A549 (cell line): ENCODE data around the gene NCAPH2. TPM values are rescaled to one million over a fixed set of nuclear protein-coding genes. Genes with fewer than 3 reads are reported as not detected.

Source experiments
- ATAC-seq, 2 experiments: fragments of 200-7000 bp in 1 of 2; fragments of >200 bp in 1 of 2; cut with Nextera tagmentation in 1 of 2; cut with Tn5 transposase in 1 of 2; 3 replicates each; pipeline versions ENCODE4 v1.8.0 to v1.9.1; 2018 to 2020; ENCODE audit warnings: mild to moderate bottlenecking in 1 of 2, moderate library complexity in 1 of 2
- CTCF ChIA-PET: fragments of 300-600 bp; sonication (Branson Sonifier 250); formaldehyde crosslinking; extraction: SDS; loops from one replicate; lab custom pipeline; 2021; ENCODE audit warnings: antibody characterized with exemption, inconsistent platforms; lab: Yijun Ruan, JAX
- POLR2A ChIA-PET: fragments of 350-600 bp; formaldehyde crosslinking; extraction: SDS; loops from one replicate; lab custom pipeline; 2021; ENCODE audit warnings: antibody characterized with exemption, inconsistent platforms; lab: Yijun Ruan, JAX
- DNase-seq, 2 experiments: peaks; one replicate each; pipeline versions ENCODE4 v3.0.0 to v3.0.0-alpha.2; 2011 to 2016; ENCODE audit warnings: low read depth in 1 of 2, low spot score in 1 of 2
- FAIRE-seq: peaks from 2 replicates; lab custom pipeline; 2011; peaks lifted over from hg19 to GRCh38; lab: Jason Lieb, UNC
- H3K27ac ChIP-seq, 2 experiments: fragments of >200 bp; sonication (Bioruptor Twin); formaldehyde crosslinking; 3 replicates each; pipeline ENCODE4 v1.5.1; 2016 to 2017
- H3K4me1 ChIP-seq: fragments of >200 bp; sonication (Bioruptor Twin); formaldehyde crosslinking; 3 replicates; pipeline ENCODE4 v1.6.1; 2016
- H3K4me2 ChIP-seq: fragments of >200 bp; sonication (Bioruptor Twin); formaldehyde crosslinking; 3 replicates; pipeline ENCODE4 v1.6.1; 2016
- H3K4me3 ChIP-seq: fragments of >200 bp; sonication (Bioruptor Twin); formaldehyde crosslinking; 3 replicates; pipeline ENCODE4 v1.5.1; 2016
- H3K9me3 ChIP-seq: fragments of >200 bp; sonication (Bioruptor Twin); formaldehyde crosslinking; 3 replicates; pipeline ENCODE4 v1.6.1; 2016
- CBX2 ChIP-seq: fragments of 200-600 bp; sonication (generic); IDR thresholded peaks from 2 replicates; pipeline ENCODE4 v1.6.1; 2016; ENCODE audit warnings: low read depth, mild to moderate bottlenecking, borderline replicate concordance
- HOXA7 ChIP-seq: fragments of 250-450 bp; sonication (Bioruptor Pico); IDR thresholded peaks from 2 replicates; pipeline ENCODE4 v1.5.0; 2020; ENCODE audit warnings: mild to moderate bottlenecking, moderate library complexity
- HOXB13 ChIP-seq: fragments of 250-450 bp; sonication (Bioruptor Pico); IDR thresholded peaks from 2 replicates; pipeline ENCODE4 v1.5.0; 2020; ENCODE audit warnings: low read depth, mild to moderate bottlenecking, moderate library complexity
- JUN ChIP-seq, 2 experiments: fragments of >200 bp; sonication (Bioruptor Twin); formaldehyde crosslinking; IDR thresholded peaks; 2 replicates in 1 of 2; 3 replicates in 1 of 2; pipeline ENCODE4 v1.6.1; 2016 to 2017
- JUNB ChIP-seq: fragments of >200 bp; sonication (Bioruptor Twin); formaldehyde crosslinking; IDR thresholded peaks from 2 replicates; pipeline ENCODE4 v1.6.1; 2016
- KDM5A ChIP-seq: fragments of 200-600 bp; sonication (generic); IDR thresholded peaks from 2 replicates; pipeline ENCODE4 v1.6.1; 2016; ENCODE audit warnings: antibody characterized with exemption, mild to moderate bottlenecking
- MAFK ChIP-seq: fragments of 450-650 bp; IDR thresholded peaks from 2 replicates; pipeline ENCODE4 v1.6.1; 2014; ENCODE audit not compliant: partially characterized antibody
- NPAS2 ChIP-seq: fragments of 250-450 bp; sonication (Bioruptor Pico); IDR thresholded peaks from 2 replicates; pipeline ENCODE4 v1.8.0; 2022; ENCODE audit warnings: mild to moderate bottlenecking, moderate library complexity, borderline replicate concordance
- PHF8 ChIP-seq: fragments of 200-600 bp; sonication (generic); IDR thresholded peaks from 2 replicates; pipeline ENCODE4 v1.6.1; 2016; ENCODE audit warnings: low read depth, mild to moderate bottlenecking, antibody characterized with exemption, moderate library complexity, borderline replicate concordance
- POLR2AphosphoS2 ChIP-seq: conservative IDR thresholded peaks from 2 replicates; pipeline ENCODE4 v1.6.1; 2012; ENCODE audit warnings: low read length, improper control_type of control experiment, inconsistent platforms
- RAD21 ChIP-seq, 2 experiments: fragments of >200 bp in 1 of 2; sonication (Bioruptor Twin) in 1 of 2; formaldehyde crosslinking in 1 of 2; IDR thresholded peaks in 1 of 2; conservative IDR thresholded peaks in 1 of 2; 2 replicates in 1 of 2; 3 replicates in 1 of 2; pipeline ENCODE4 v1.6.1; 2012 to 2018; ENCODE audit warnings: inconsistent platforms in 1 of 2
- RNF2 ChIP-seq: fragments of 200-600 bp; sonication (generic); IDR thresholded peaks from 2 replicates; pipeline ENCODE4 v1.6.1; 2016; ENCODE audit warnings: low read depth, mild to moderate bottlenecking, antibody characterized with exemption, moderate library complexity, borderline replicate concordance
- SREBF2 ChIP-seq: fragments of 450-650 bp; IDR thresholded peaks from 2 replicates; pipeline ENCODE4 v1.6.1; 2014; ENCODE audit warnings: mild to moderate bottlenecking, moderate library complexity
- TFCP2L1 ChIP-seq: fragments of 250-450 bp; sonication (Bioruptor Pico); IDR thresholded peaks from 2 replicates; pipeline ENCODE4 v1.5.0; 2021; ENCODE audit warnings: mild to moderate bottlenecking
- ZC3H11A ChIP-seq: fragments of 450-650 bp; IDR thresholded peaks from 2 replicates; pipeline ENCODE4 v1.6.1; 2014; ENCODE audit warnings: antibody characterized with exemption, mild to moderate bottlenecking
- ZNF302 ChIP-seq: fragments of 250-450 bp; sonication (Bioruptor Pico); IDR thresholded peaks from 2 replicates; pipeline ENCODE4 v1.9.0; 2021; ENCODE audit warnings: inconsistent platforms, mild to moderate bottlenecking, moderate library complexity
- WGBS: methylation state at CpG from one replicate; pipeline ENCODE4 v1.1.6; 2017; ENCODE audit errors: missing lambda C conversion rate; 5-methylcytosine and 5-hydroxymethylcytosine counted together
- polyA plus RNA-seq, 4 experiments: library from polyadenylated mRNA; depleted of rRNA in 3 of 4; stranded (reverse); fragments of >200 nt; fragmentation: RNase III in 1 of 4; extraction: RNeasy Plus Mini Kit Qiagen cat#74134 plus additional on column Dnase treatment in 1 of 4; gene quantifications; 2 replicates in 3 of 4; 3 replicates in 1 of 4; pipeline ENCODE4 v1.2.3, GENCODE V29; 2011 to 2017
- TF ChIP-seq, protein P1 (sequence below): fragments of >200 bp; sonication (Bioruptor Twin); formaldehyde crosslinking; IDR thresholded peaks from 3 replicates; pipeline ENCODE4 v1.5.1; 2016
- TF ChIP-seq, protein P2 (sequence below): fragments of >200 bp; sonication (Bioruptor Twin); formaldehyde crosslinking; IDR thresholded peaks from 2 replicates; pipeline ENCODE4 v1.6.1; 2016
- TF ChIP-seq, protein P3 (sequence below): fragments of 250-450 bp; sonication (Bioruptor Pico); IDR thresholded peaks from 2 replicates; pipeline ENCODE4 v1.5.0; 2021; ENCODE audit warnings: mild to moderate bottlenecking, moderate library complexity, borderline replicate concordance
- TF ChIP-seq, protein P4 (sequence below): fragments of 250-450 bp; sonication (Bioruptor Pico); IDR thresholded peaks from 2 replicates; pipeline ENCODE4 v1.5.0; 2020; ENCODE audit warnings: low read depth, mild to moderate bottlenecking, moderate library complexity
- TF ChIP-seq, protein P5 (sequence below): IDR thresholded peaks from 2 replicates; pipeline ENCODE4 v1.6.1; 2012
- TF ChIP-seq, protein P6 (sequence below): fragments of >200 bp; sonication (Bioruptor Twin); formaldehyde crosslinking; IDR thresholded peaks from 3 replicates; pipeline ENCODE4 v1.6.1; 2016

NCAPH2 gene
- polyA plus RNA-seq, 2 of the 4 experiments (the other 2 are of a cell fraction), result 14.3 to 27.7 TPM

DNA sequence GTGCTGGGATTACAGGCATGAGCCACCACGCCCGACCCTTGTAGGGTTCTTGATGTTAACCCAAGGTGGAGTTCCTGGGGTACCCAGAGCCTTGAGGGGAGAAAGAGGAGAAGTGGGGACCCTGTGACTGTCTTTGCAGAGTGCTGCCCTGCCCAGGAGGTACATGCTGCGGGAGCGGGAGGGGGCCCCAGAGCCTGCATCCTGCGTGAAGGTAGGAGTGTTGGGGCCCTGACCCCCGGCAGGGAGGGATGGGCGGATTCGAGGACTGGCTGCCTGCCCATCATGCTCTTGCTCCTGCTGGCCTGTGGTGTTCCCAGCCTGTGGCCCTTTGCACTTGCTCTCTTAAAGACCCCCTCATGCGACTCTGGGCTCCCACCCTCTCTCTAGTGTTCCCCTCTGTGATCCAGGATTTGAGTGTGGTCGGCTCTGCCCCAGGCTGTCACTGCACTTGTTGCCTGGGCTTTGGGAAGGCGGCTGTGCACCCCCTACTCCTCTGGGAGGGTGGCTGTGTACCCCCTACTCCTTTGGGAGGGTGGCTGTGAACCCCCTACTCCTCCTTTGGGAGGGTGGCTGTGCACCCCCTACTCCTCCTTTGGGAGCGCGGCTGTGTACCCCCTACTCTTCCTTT, 12.9 kb downstream of the NCAPH2 start:
- TF ChIP-seq, protein P1, sequence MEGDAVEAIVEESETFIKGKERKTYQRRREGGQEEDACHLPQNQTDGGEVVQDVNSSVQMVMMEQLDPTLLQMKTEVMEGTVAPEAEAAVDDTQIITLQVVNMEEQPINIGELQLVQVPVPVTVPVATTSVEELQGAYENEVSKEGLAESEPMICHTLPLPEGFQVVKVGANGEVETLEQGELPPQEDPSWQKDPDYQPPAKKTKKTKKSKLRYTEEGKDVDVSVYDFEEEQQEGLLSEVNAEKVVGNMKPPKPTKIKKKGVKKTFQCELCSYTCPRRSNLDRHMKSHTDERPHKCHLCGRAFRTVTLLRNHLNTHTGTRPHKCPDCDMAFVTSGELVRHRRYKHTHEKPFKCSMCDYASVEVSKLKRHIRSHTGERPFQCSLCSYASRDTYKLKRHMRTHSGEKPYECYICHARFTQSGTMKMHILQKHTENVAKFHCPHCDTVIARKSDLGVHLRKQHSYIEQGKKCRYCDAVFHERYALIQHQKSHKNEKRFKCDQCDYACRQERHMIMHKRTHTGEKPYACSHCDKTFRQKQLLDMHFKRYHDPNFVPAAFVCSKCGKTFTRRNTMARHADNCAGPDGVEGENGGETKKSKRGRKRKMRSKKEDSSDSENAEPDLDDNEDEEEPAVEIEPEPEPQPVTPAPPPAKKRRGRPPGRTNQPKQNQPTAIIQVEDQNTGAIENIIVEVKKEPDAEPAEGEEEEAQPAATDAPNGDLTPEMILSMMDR, result no peak
- TF ChIP-seq, protein P2, sequence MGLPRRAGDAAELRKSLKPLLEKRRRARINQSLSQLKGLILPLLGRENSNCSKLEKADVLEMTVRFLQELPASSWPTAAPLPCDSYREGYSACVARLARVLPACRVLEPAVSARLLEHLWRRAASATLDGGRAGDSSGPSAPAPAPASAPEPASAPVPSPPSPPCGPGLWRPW, result no peak
- no peak for TF ChIP-seq KDM5A
- no peak for TF ChIP-seq RNF2
- TF ChIP-seq ZC3H11A, result no peak
- no peak for TF ChIP-seq MAFK
- TF ChIP-seq, all 56 proteins: peak for 0
- POLR2A ChIA-PET, result no interaction called here

DNA sequence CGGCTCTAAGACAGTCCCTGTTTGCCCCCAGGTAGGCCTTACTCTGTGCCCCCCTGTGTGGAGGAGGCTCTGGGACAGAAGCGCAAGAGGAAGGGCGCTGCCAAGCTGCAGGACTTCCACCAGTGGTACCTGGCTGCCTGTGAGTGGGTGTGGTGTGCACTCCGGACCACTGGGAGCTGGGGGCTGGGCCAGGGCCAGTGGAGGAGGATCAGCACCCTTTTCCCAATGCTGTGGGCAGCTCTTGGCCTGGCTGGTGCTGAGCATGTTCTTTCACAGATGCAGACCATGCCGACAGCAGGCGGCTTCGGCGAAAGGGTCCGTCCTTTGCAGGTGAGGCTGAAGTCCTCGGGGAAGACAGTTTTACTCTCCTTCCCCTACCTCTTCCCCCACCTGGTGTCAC, 13.7 kb downstream of the NCAPH2 start:
- ChIA-PET POLR2A (interaction anchor here (0.6 to 0.9 kb wide), 2 partner anchors 14 to 65 kb away, joined by 4 to 6 read pairs; partner anchors contain the start of genes LMF2 and NCAPH2), CTCF (interaction anchor here (1.0 kb wide), 1 partner anchor 98 kb away, joined by 4 read pairs; no protein-coding TSS in a partner anchor)
- TF ChIP-seq, protein P2, result no peak
- TF ChIP-seq, protein P3, sequence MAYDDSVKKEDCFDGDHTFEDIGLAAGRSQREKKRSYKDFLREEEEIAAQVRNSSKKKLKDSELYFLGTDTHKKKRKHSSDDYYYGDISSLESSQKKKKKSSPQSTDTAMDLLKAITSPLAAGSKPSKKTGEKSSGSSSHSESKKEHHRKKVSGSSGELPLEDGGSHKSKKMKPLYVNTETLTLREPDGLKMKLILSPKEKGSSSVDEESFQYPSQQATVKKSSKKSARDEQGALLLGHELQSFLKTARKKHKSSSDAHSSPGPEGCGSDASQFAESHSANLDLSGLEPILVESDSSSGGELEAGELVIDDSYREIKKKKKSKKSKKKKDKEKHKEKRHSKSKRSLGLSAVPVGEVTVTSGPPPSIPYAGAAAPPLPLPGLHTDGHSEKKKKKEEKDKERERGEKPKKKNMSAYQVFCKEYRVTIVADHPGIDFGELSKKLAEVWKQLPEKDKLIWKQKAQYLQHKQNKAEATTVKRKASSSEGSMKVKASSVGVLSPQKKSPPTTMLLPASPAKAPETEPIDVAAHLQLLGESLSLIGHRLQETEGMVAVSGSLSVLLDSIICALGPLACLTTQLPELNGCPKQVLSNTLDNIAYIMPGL, result no peak
- TF ChIP-seq POLR2AphosphoS2 (no peak), TFCP2L1 (CRISPR knock-in tag) (no peak), HOXA7 (CRISPR knock-in tag) (no peak), SREBF2 (no peak), JUN (IDR thresholded peaks at IDR 0.05) (no peak), HOXB13 (no peak), CBX2 (no peak), RAD21 (conservative IDR thresholded peaks at IDR 0.05 in 1 of 2, IDR thresholded peaks at IDR 0.05 in 1 of 2) (no peak), JUNB (no peak), ZNF302 (no peak), PHF8 (no peak), NPAS2 (CRISPR knock-in tag) (no peak)
- TF ChIP-seq, protein P4, sequence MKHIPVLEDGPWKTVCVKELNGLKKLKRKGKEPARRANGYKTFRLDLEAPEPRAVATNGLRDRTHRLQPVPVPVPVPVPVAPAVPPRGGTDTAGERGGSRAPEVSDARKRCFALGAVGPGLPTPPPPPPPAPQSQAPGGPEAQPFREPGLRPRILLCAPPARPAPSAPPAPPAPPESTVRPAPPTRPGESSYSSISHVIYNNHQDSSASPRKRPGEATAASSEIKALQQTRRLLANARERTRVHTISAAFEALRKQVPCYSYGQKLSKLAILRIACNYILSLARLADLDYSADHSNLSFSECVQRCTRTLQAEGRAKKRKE (CRISPR knock-in tag), result no peak
- TF ChIP-seq, protein P5, sequence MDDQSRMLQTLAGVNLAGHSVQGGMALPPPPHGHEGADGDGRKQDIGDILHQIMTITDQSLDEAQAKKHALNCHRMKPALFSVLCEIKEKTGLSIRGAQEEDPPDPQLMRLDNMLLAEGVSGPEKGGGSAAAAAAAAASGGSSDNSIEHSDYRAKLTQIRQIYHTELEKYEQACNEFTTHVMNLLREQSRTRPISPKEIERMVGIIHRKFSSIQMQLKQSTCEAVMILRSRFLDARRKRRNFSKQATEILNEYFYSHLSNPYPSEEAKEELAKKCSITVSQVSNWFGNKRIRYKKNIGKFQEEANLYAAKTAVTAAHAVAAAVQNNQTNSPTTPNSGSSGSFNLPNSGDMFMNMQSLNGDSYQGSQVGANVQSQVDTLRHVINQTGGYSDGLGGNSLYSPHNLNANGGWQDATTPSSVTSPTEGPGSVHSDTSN, result no peak
- TF ChIP-seq, protein P6, sequence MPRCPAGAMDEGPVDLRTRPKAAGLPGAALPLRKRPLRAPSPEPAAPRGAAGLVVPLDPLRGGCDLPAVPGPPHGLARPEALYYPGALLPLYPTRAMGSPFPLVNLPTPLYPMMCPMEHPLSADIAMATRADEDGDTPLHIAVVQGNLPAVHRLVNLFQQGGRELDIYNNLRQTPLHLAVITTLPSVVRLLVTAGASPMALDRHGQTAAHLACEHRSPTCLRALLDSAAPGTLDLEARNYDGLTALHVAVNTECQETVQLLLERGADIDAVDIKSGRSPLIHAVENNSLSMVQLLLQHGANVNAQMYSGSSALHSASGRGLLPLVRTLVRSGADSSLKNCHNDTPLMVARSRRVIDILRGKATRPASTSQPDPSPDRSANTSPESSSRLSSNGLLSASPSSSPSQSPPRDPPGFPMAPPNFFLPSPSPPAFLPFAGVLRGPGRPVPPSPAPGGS, result no peak
- H3K4me1 ChIP-seq, result 0 out of 3 replicates have a peak, but pooled peaks cover 7% of the 10 kb centered on the region
- FAIRE-seq, result no peak
- no peak overlapping the region for H3K27ac ChIP-seq
- 88% methylated on average over 10 of the region's 10 CpGs for WGBS
- DNase-seq, result no peak
- H3K4me3 ChIP-seq, result no peak overlapping the region
- H3K4me2 ChIP-seq, result no peak overlapping the region
- H3K9me3 ChIP-seq, result no peaks in the 10 kb centered on the region
- ATAC-seq, result no peak

More for the DNA sequence above, 12.9 kb downstream of the NCAPH2 start:
- no peaks in the 10 kb centered on the region for H3K9me3 ChIP-seq
- DNase-seq (no peak), FAIRE-seq (no peak), ATAC-seq (no peak)
- H3K4me3 ChIP-seq, result no peak overlapping the region
- 0 out of 3 replicates have a peak, but pooled peaks cover 7% of the 10 kb centered on the region for H3K4me1 ChIP-seq
- H3K27ac ChIP-seq, result no peak overlapping the region
- H3K4me2 ChIP-seq, result no peak overlapping the region
- WGBS, result 91% methylated on average over 7 of the region's 13 CpGs
- CTCF ChIA-PET, result no interaction called here
